Activated naive CD4-positive, alpha-beta T cell treated with anti-CD3 and anti-CD28 coated beads, Interleukin-2, amount 50 U/mL, for 16 hours (primary cell): ENCODE measurements around the gene GNAQ.

ENCODE experiments used
- DNase-seq: peaks from one replicate; pipeline ENCODE4 v3.0.0-alpha.2; 2020

The GNAQ gene

DNA sequence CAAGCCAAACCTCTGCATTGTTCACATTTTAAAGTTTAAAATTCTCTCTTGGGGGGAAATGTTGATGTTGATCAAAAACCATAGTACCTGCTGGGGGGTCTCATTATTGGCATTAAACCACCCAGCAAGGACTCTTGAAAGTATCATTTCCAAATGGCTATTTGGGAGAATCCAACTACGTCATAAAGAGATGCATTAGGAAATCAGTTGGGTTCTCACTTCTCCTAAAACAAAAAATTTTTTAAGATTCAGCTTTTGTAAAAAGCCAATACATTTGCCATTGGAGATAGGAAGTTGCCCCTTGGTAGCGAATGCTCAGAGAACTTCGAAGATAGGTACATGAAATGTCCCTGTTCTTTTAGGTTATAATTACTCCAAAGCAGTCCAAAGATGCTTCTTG is 96.4 kb downstream of the GNAQ start:
- DNase-seq: no peak

DNA sequence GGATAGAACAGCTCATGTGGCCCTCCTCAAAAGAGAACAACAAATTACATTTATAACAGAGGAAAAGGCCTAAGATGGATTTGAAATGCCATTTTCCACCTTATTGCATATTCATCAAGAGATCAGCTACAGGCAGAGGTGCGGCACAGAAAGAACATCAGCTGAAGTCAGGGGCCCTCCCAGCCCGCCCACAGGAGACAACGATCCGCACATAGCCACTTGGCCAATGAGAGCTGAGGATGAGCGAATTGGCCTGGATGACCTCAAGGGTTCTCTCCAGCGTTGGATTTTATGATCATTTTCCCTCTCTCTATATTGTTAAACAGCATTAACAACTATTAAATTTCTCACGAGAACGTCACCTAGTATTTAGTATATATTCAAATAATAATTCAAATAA is 97.6 kb downstream of the GNAQ start:
- no peak for DNase-seq

GRCh38 chr9:77933019-77933418 is 98.6 kb downstream of the GNAQ start:
- no peak for DNase-seq

DNA sequence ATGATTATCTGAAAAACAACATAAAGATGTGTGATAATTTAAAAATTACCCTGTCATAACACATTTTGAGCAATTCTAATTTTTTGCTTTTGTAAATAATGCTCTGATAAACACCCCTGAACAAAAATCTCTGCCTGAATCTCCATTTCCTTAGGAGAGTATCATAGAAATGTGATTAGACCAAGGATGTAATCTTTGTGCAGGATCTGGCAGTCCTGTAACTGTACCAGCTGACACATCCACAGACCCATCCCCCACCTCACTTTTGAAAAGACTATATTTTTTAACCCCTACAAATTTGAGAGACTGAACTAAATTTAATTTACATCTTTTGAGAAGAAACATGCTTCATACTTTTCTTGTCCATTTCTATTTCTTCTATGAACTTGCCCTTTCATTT is 101.7 kb downstream of the GNAQ start:
- no peak for DNase-seq

DNA sequence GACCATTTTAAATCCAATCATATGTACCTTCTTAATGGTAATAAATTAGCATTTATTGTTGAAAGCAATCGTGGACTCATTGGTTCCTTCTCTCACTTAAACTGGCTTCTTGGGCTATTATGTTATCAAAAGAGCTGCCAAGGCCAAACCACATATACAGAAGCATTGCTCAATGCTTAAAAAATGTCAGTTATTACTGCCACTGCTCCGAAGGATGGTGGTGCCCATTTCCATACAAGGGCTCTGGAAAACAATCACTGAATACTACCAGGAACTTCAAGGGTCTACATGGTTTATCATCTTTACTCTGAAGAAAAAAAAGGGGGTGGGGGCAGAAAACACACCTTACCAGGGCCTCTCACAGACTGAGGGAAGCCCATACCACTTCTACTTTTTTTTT is 104.3 kb downstream of the GNAQ start:
- DNase-seq: no peak

DNA sequence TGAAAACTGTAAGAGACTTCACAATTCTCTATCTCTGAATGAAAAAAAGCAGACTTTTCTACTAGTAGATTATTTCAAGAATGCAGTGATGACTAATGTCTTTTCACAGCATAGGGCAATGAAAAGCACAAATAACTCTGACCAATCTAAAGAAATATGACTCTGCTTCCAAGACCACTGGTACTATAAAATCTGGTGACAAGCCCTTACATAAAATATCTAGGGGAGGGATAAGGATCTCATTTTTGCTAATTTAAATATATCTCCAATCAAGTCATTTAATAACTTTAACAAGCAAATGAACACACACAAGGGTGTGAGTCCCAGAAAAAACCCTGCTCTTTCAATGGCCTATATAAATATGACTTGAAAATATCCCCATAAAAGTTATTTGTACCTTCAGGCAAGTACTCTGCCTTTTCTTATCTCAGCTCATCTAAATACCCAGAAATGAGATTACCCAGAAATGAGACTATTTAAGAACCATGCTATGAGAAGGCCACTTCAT is 105.2 kb downstream of the GNAQ start:
- DNase-seq: no peak

DNA sequence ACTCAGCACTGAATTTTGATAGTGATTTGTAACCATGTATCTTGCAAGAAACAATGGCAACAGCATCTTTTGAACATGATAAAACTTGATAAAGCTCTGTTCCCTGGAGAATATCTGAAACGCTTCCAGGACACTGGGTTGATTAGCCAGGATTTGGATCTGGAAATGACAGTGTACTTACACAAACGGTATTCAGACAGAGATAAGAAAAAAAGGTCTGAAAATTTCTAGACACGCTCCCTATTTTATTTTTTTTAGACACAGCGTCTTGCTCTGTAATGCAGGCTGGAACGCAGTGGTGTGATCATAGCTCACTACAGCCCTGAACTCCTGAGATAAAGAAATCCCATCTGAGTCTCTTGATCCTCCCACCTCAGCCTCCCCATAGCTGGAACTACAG is 109.0 kb downstream of the GNAQ start:
- DNase-seq: no peak

DNA sequence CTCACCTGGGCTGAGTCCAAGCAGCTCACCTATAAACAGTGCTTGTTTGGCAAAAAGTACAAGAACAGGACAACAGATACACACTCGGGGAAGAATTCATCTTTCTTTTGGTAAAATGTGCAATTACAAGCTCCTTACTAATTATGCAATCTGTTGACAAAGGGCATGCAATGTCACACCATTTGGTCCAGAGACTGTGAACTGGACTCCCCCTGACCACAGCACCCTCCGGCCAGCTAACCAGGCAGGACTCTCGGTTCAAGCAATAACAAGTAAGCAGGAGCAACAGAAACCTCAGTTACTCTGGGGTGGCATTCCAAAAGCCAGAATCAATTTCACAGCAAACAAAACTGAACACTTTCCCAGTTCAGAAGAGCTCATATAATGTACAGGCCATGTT is 113.8 kb downstream of the GNAQ start:
- DNase-seq: no peak

DNA sequence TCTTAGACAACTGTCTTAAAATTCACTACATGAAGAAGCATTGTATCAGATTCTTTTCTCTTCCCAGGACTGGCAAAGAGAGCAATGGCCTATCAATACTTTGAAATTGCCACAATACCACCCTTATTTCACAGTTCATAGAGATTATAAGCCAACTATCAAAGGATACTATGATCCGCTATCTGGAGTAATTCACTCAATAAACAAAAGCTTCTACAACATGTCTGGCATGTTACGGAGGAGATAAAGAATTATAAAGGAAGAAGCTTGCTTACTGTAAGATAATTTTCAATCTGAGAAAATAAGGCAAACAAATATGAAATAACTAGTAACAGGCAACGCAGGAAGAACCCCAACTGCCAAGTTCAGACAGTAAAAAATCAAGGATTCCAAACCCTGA is 114.8 kb downstream of the GNAQ start:
- DNase-seq: no peak

GRCh38 chr9:77916410-77916819 is 115.2 kb downstream of the GNAQ start:
- no peak for DNase-seq

DNA sequence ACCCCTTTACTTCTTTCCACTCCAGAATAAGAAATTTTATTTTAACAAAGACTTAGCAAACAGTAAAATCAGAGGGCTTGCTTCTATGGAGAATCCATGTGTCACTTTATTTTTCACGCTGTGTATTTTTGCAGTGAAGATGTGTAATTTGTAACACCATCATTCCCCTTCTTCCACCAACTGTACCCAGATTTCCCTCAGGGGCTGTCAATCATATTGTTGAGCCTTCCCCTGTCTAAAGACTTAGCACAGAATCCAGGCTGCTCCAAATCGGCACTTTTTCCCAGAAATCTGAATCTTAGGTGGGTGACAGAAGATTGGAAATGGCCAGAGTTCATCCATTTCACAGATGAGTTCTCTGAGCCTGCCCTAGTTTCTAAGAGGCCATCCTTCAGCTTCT is 115.9 kb downstream of the GNAQ start:
- no peak for DNase-seq

GRCh38 chr9:77912895-77913693 is 118.5 kb downstream of the GNAQ start:
- DNase-seq: no peak

DNA sequence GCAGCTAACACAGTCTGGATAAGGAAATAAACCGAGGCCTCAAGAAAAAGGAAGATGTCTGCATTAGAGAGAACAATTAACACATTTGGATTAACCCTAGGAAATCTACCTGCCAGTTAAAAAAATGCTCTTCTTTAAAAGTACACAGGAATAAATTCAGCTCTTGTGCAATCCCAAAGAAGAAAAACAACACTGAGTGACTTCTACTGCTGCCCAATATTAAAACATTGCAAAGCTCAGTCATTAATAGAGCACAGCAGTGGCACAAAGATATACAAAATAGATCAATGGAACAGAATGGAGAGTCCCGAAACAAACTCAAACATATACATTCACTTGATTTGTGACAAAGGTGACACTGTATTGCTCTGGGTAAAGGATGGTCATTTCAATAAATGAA is 119.7 kb downstream of the GNAQ start:
- DNase-seq: no peak

- DNase-seq: no peak
Measured at GRCh38 chr9:77910194-77910621, 121.4 kb downstream of the GNAQ start.

- no peak for DNase-seq
Measured at GRCh38 chr9:77909306-77909705, 122.3 kb downstream of the GNAQ start.

- no peak for DNase-seq
Measured at GRCh38 chr9:77908293-77908692, 123.3 kb downstream of the GNAQ start.

DNA sequence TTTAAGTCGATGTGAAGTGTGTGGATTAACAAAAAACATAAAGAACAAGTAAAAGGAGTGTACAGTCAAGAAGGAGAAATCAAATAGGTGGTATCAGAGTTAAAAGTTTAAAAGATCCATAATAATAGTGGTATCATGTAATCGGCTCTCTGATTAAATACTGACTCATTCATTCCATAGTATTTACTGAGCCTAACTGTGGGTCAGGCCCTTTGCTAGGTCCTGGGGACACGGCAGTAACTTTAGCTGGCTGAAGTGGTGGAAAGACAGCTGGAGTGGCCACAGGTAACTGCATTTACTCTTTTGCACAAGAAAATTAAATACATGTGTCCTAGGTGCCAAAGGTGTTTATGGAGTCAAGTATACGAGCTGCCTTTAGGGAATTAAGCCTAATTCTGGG is 124.0 kb downstream of the GNAQ start:
- no peak for DNase-seq

- DNase-seq: no peak
Measured at GRCh38 chr9:77906991-77907390, 124.6 kb downstream of the GNAQ start.

DNA sequence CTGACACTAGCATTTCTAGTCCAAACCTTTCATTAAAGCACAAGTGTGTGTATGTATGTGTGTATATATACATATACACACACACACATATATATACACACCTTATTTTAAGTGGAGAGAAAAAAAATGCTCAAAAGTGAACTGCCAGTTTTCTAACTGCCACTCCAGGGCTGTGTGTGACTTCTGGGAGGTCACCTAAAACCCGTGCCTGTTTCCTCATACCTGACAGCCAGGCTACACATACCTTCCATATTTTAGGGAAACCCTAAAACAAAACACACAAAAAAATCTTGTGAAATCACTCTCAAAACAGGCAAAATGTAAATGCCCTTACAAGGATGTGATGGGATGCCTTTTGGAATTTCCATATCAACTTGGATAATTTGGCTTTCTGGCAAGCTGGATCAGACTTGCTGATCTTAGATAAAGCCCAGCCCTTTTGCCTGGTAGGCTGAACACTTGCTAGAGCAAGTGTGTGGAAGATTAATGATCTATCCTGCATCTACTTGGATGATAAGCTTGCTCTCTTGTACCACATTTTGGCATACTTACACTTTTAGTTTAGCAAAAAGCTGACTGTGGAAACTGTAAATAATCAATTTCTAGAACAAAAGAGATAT is 127.8 kb downstream of the GNAQ start:
- no peak for DNase-seq

DNA sequence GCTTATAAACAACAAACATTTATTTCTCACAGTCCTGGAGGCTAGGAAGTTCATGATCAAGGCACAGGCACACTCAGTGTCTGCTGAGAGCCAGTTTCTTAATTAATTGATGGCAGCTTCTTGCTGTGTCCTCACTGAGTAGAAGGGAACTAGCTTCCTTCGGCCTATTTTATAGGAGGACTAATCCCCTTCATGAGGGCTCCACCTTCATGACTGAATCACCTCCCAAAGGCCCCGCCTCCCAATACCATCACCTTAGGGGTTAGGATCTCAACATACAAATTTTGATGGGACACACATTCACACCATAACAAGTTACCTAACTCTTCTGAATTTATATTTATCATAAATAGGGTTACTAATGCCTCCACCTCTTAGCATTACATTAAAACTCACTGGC is 129.8 kb downstream of the GNAQ start:
- no peak for DNase-seq

GRCh38 chr9:77901018-77901417 is 130.6 kb downstream of the GNAQ start:
- no peak for DNase-seq

DNA sequence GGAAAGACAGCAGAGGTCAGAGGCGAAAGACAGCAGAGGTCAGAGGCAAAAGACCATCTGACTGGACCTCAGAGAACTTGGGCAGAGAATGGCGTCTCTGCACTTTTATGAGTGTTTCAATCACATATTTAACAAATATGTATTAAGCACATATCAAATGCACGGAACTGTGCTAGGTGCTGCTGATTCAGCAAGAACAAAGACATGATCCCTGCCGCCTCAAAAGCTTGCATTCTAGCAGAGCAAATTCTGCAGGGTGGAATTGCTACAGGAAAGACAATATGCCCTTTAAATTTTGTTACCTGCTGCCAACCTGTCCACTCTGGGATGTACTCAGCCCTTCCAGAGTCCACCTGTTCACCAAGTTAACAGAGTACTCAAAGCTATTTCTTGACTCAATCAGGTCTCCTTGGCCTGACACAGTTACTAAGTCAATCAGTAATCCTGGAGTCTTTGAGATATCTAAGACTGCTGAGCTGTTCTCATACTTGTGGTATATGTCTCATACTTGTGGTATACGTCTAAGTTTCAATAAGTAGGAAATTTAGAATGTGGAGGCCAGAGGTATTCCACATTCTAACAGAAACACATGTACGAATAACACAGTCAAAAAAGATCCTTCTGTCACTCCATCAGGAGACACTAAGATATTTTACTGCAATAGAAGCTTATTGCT is 131.8 kb downstream of the GNAQ start:
- DNase-seq: no peak

GRCh38 chr9:77898864-77899263 is 132.7 kb downstream of the GNAQ start:
- no peak for DNase-seq
